GM12878 (cell line): Measurements from ENCODE around the gene GLYAT. TPM values are rescaled to one million over a fixed set of nuclear protein-coding genes. Genes with fewer than 3 reads are reported as not detected.

ENCODE experiments used
- ATAC-seq: fragments of 200-7000 bp; cut with Tn5 transposase; 3 replicates; pipeline ENCODE4 v1.9.1; 2020; ENCODE audit warnings: mild to moderate bottlenecking, moderate library complexity
- BruUV-seq: library from RNA; stranded (reverse); fragments of 400-500 nt; replicated peaks from 2 replicates; lab custom pipeline; 2021; lab: Mats Ljungman, UMichigan
- CTCF ChIA-PET: fragments of 300-600 bp; sonication (Branson Sonifier 250); formaldehyde crosslinking; extraction: SDS; loops from one replicate; lab custom pipeline; 2021; ENCODE audit warnings: inconsistent platforms; lab: Yijun Ruan, JAX
- POLR2A ChIA-PET: fragments of 350-600 bp; formaldehyde crosslinking; extraction: SDS; loops from one replicate; lab custom pipeline; 2021; ENCODE audit warnings: inconsistent platforms; lab: Charles Lee
- RAD21 ChIA-PET: fragments of 300-600 bp; sonication (Branson Sonifier 250); formaldehyde crosslinking; loops from one replicate; lab custom pipeline; 2023; ENCODE audit warnings: antibody characterized with exemption; ENCODE audit not compliant: unreplicated experiment; lab: Charles Lee
- SMC1A ChIA-PET: fragments of 300-600 bp; sonication (Branson Sonifier 250); formaldehyde crosslinking; loops from one replicate; lab custom pipeline; 2023; ENCODE audit not compliant: unreplicated experiment, uncharacterized antibody; lab: Charles Lee
- DNase-seq: peaks from one replicate; pipeline ENCODE4 v3.0.0-alpha.2; 2011; ENCODE audit warnings: low read depth, low spot score
- FAIRE-seq: peaks from 3 replicates; lab custom pipeline; 2011; peaks lifted over from hg19 to GRCh38; lab: Jason Lieb, UNC
- H2AFZ ChIP-seq: 2 replicates; pipeline ENCODE4 v1.6.0; 2011; ENCODE audit warnings: low read depth, low read length, control low read depth; ENCODE audit not compliant: control insufficient read depth
- H3K27ac ChIP-seq: 2 replicates; pipeline ENCODE4 v1.5.1; 2011; ENCODE audit warnings: control low read depth; ENCODE audit not compliant: control insufficient read depth, insufficient read depth
- H3K27me3 ChIP-seq, 2 experiments: replicated peaks in 1 of 2; 2 replicates each; pipeline versions ENCODE4 v1.6.0 to v1.6.1; 2011; ENCODE audit warnings: low read length in 1 of 2; ENCODE audit not compliant: control insufficient read depth in 2 of 2, insufficient read depth in 2 of 2
- H3K36me3 ChIP-seq, 2 experiments: 2 replicates each; pipeline ENCODE4 v1.5.1; 2011; ENCODE audit warnings: low read length in 1 of 2; ENCODE audit not compliant: control insufficient read depth in 2 of 2, insufficient read depth in 2 of 2
- H3K4me1 ChIP-seq: 2 replicates; pipeline ENCODE4 v1.6.1; 2011; ENCODE audit warnings: mild to moderate bottlenecking, low read length, moderate library complexity, mixed read lengths; ENCODE audit not compliant: control insufficient read depth, insufficient read depth
- H3K4me2 ChIP-seq: 2 replicates; pipeline ENCODE4 v1.6.0; 2011; ENCODE audit warnings: control low read depth; ENCODE audit not compliant: control insufficient read depth, insufficient read depth
- H3K4me3 ChIP-seq: fragments of 200-600 bp; sonication (generic); 2 replicates; pipeline ENCODE4 v1.5.1; 2016
- H3K79me2 ChIP-seq: 2 replicates; pipeline ENCODE4 v1.6.0; 2011; ENCODE audit warnings: low read length; ENCODE audit not compliant: control insufficient read depth, insufficient read depth
- H3K9ac ChIP-seq: 2 replicates; pipeline ENCODE4 v1.8.0; 2011; ENCODE audit warnings: low read length, control low read depth, mixed read lengths; ENCODE audit not compliant: control insufficient read depth, insufficient read depth
- H3K9me3 ChIP-seq: replicated peaks from 3 replicates; pipeline ENCODE4 v1.5.1; 2011; ENCODE audit warnings: mild to moderate bottlenecking, low read length; ENCODE audit not compliant: control insufficient read depth, insufficient read depth
- H4K20me1 ChIP-seq: 2 replicates; pipeline ENCODE4 v1.6.0; 2011; ENCODE audit not compliant: control insufficient read depth, insufficient read depth
- BACH1 ChIP-seq: fragments of 450-650 bp; IDR thresholded peaks from 2 replicates; pipeline ENCODE4 v1.6.1; 2017; ENCODE audit warnings: mild to moderate bottlenecking, borderline replicate concordance
- CHD4 ChIP-seq: fragments of 200-600 bp; sonication (generic); IDR thresholded peaks from 2 replicates; pipeline ENCODE4 v1.6.1; 2016; ENCODE audit warnings: mild to moderate bottlenecking
- KDM1A ChIP-seq: fragments of 200-600 bp; sonication (generic); IDR thresholded peaks from 2 replicates; pipeline ENCODE4 v1.6.1; 2016; ENCODE audit warnings: borderline replicate concordance
- NFXL1 ChIP-seq: fragments of 450-650 bp; IDR thresholded peaks from 2 replicates; pipeline ENCODE4 v1.6.1; 2017; ENCODE audit warnings: antibody characterized with exemption, mild to moderate bottlenecking, borderline replicate concordance
- POLR2AphosphoS5 ChIP-seq: IDR thresholded peaks from 2 replicates; pipeline ENCODE4 v1.6.1; 2011; ENCODE audit warnings: mild to moderate bottlenecking, low read length, inconsistent platforms
- RELB ChIP-seq: fragments of 450-650 bp; IDR thresholded peaks from 2 replicates; pipeline ENCODE4 v1.6.1; 2017; ENCODE audit warnings: low read depth, mild to moderate bottlenecking, moderate library complexity
- SREBF1 ChIP-seq: IDR thresholded peaks from 2 replicates; pipeline ENCODE4 v1.6.1; 2012; ENCODE audit warnings: mild to moderate bottlenecking, low read length
- ZNF592 ChIP-seq: fragments of 450-650 bp; IDR thresholded peaks from 2 replicates; pipeline ENCODE4 v1.6.1; 2017; ENCODE audit warnings: mild to moderate bottlenecking, moderate library complexity
- WGBS: methylation state at CpG from one replicate; pipeline ENCODE4 v1.1.6; 2016; ENCODE audit warnings: low lambda C conversion rate; ENCODE audit not compliant: insufficient replicate concordance, insufficient coverage; ENCODE audit errors: missing lambda C conversion rate; 5-methylcytosine and 5-hydroxymethylcytosine counted together
- in situ Hi-C: fragments of 300-500 bp; cut with MboI; formaldehyde crosslinking; loops from 9 replicates; pipeline ENCODE4 v1.14.3; 2018; ENCODE audit warnings: mixed read lengths
- intact Hi-C: fragments of 100-400 bp; cut with micrococcal nuclease; formaldehyde crosslinking; loops from one replicate; pipeline ENCODE4 v1.14.2; 2022; ENCODE audit not compliant: unreplicated experiment
- polyA plus RNA-seq, 11 experiments: library from polyadenylated mRNA; depleted of rRNA in 4 of 11; unstranded in 6 of 11; stranded (reverse) in 5 of 11; fragments of >200 nt; fragmentation: Nextera tagmentation in 4 of 11; fragmentation: Illumina TruSeq in 1 of 11; extraction: Ambion mirVana in 4 of 11; extraction: Trizol in 1 of 11; gene quantifications; 1 replicate in 1 of 11; 2 replicates in 10 of 11; pipeline versions ENCODE4 v1.2.1 to v1.2.3, GENCODE V29; 2011 to 2016; ENCODE audit warnings: inconsistent platforms in 2 of 11, missing spikeins in 2 of 11, low read depth in 1 of 11
- total RNA-seq, 4 experiments: library from RNA; depleted of rRNA in 3 of 4; stranded (reverse); fragments of >200 nt in 3 of 4; fragmentation: Illumina TruSeq in 1 of 4; extraction: Trizol in 1 of 4; gene quantifications; 2 replicates each; pipeline versions ENCODE4 v1.2.1 to v1.2.3, GENCODE V29; 2013 to 2021

The GLYAT gene
- total and polyA plus RNA-seq, 10 of the 15 experiments (the other 5 are each of a cell fraction or from before 2014, with no cell fraction given), result 0.18 TPM; not detected in 9

DNA sequence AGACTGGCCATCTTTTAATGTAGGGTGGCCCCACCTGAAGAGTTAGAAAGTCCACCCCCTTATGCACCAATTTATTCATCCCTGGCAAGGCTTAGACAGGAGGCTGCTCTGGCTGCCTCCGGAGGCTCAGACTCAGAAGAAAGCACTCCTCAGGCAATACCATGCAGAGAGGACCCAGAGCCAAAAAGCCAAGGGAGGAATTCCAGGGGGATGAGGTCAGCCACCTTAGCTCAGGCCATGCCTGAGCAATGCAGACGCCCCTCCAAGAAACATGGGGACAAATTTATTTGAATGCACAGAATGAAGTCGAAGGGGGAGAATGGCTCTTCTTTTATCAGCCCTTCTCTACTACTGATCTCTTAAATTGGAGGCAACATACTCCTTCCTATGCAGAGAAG is 39.7 kb upstream of the GLYAT start:
- intact Hi-C loops (no loop called here), in situ Hi-C loops (no loop called here)
- no peak overlapping the region for H3K9ac ChIP-seq
- H3K4me1 ChIP-seq, result no peaks in the 10 kb centered on the region
- ChIA-PET RAD21 (no interaction called here), CTCF (no interaction called here), SMC1A (no interaction called here), POLR2A (no interaction called here)
- TF ChIP-seq ZNF592 (no peak), POLR2AphosphoS5 (no peak), RELB (no peak), KDM1A (no peak), CHD4 (no peak), SREBF1 (no peak), NFXL1 (no peak), BACH1 (no peak)
- no peaks in the 10 kb centered on the region for H3K36me3 ChIP-seq
- H3K27me3 ChIP-seq, result no peaks in the 10 kb centered on the region
- no peaks in the 10 kb centered on the region for H3K79me2 ChIP-seq
- H3K4me3 ChIP-seq, result no peak overlapping the region
- H2AFZ ChIP-seq, result no peak overlapping the region
- H3K4me2 ChIP-seq, result no peak overlapping the region
- DNase-seq (no peak), ATAC-seq (no peak), FAIRE-seq (no peak)
- no peak overlapping the region for H3K27ac ChIP-seq
- BruUV-seq, result no TSS peak
- WGBS, result 29% methylated on average over 3 of the region's 3 CpGs
- no peaks in the 10 kb centered on the region for H4K20me1 ChIP-seq
- H3K9me3 ChIP-seq, result no peaks in the 10 kb centered on the region
